Measurements from ENCODE around the gene PKD1L1. TPM values are rescaled to one million over a fixed set of nuclear protein-coding genes. Genes with fewer than 3 reads are reported as not detected.

PKD1L1 gene
- total RNA-seq, 4 donors from 2014 or later, result 0.41 to 37.4 (median 17.5) TPM

GRCh38 chr7:47947355-47947749 lies 914 bp downstream of the PKD1L1 start:
- intact Hi-C loops (cut with DNase I; ENCODE audit: low total_unique reads) (no loop called here), in situ Hi-C loops (cut with MboI; ENCODE audit: low pct_ligation_motif_present in 1 of 4, low pct_unique_long_range_greater_than_20kb in 1 of 4, low sequenced_read_pairs in 3 of 4) (loop anchor here in 2 of 4 donors (10.0 kb wide), 1 partner anchor 167 kb away; no protein-coding TSS in a partner anchor)
- Histone ChIP-seq H3K27ac (no peak overlapping the region), H3K4me1 (peaks cover 0 to 22% (median 8%) of the 10 kb centered on the region in 4 donors), H3K4me3 (no peak overlapping the region), H3K9me3 (no peaks in the 10 kb centered on the region), H3K36me3 (no peaks in the 10 kb centered on the region), H3K27me3 (no peaks in the 10 kb centered on the region)
- TF ChIP-seq CTCF (IDR thresholded peaks at IDR 0.05) (no peak), POLR2A (IDR thresholded peaks at IDR 0.05) (no peak), EP300 (IDR thresholded peaks at IDR 0.05; ENCODE audit: low read depth) (no peak), POLR2AphosphoS5 (IDR thresholded peaks at IDR 0.05) (no peak)
- WGBS, 2 donors (ENCODE audit: low coverage in 1 of 2), result 96 to 100% methylated on average over 1 to 7 of the region's 7 CpGs
- DNase-seq, result no peak

GRCh38 chr7:47946581-47947354 lies 1.5 kb downstream of the PKD1L1 start:
- no peaks in the 10 kb centered on the region for H3K27me3 ChIP-seq
- H3K9me3 ChIP-seq, result no peaks in the 10 kb centered on the region
- no peaks in the 10 kb centered on the region for H3K36me3 ChIP-seq
- H3K27ac ChIP-seq, result no peak overlapping the region
- intact Hi-C loops (cut with DNase I; ENCODE audit: low total_unique reads) (no loop called here), in situ Hi-C loops (cut with MboI; ENCODE audit: low pct_ligation_motif_present in 1 of 4, low pct_unique_long_range_greater_than_20kb in 1 of 4, low sequenced_read_pairs in 3 of 4) (loop anchor here in 2 of 4 donors (10.0 kb wide), 1 partner anchor 168 kb away; no protein-coding TSS in a partner anchor)
- H3K4me1 ChIP-seq, result peaks cover 0 to 26% (median 10%) of the 10 kb centered on the region in 4 donors
- no peak for DNase-seq
- TF ChIP-seq POLR2AphosphoS5 (IDR thresholded peaks at IDR 0.05) (no peak), CTCF (IDR thresholded peaks at IDR 0.05) (no peak), POLR2A (IDR thresholded peaks at IDR 0.05) (no peak), EP300 (IDR thresholded peaks at IDR 0.05; ENCODE audit: low read depth) (no peak)
- H3K4me3 ChIP-seq, result no peak overlapping the region
- WGBS, 2 donors (ENCODE audit: low coverage in 1 of 2), result 89% methylated on average over 7 of the region's 7 CpGs

- Histone ChIP-seq H3K4me3 (no peak overlapping the region), H3K36me3 (no peaks in the 10 kb centered on the region), H3K9me3 (no peaks in the 10 kb centered on the region), H3K4me1 (peaks cover 0 to 27% (median 14%) of the 10 kb centered on the region in 4 donors), H3K27ac (no peak overlapping the region), H3K27me3 (no peaks in the 10 kb centered on the region)
- in situ Hi-C loops (cut with MboI; ENCODE audit: low pct_ligation_motif_present in 1 of 4, low pct_unique_long_range_greater_than_20kb in 1 of 4, low sequenced_read_pairs in 3 of 4) (loop anchor here in 2 of 4 donors (10.0 kb wide), 1 partner anchor 169 kb away; no protein-coding TSS in a partner anchor), intact Hi-C loops (cut with DNase I; ENCODE audit: low total_unique reads) (loop anchor here (2.0 kb wide), 1 partner anchor 165 kb away; no protein-coding TSS in a partner anchor)
- peak; percentile 86 for DNase-seq
- TF ChIP-seq CTCF (IDR thresholded peaks at IDR 0.05) (peak; percentile 77 to 84 (median 81)), POLR2AphosphoS5 (IDR thresholded peaks at IDR 0.05) (no peak), EP300 (IDR thresholded peaks at IDR 0.05; ENCODE audit: low read depth) (no peak), POLR2A (IDR thresholded peaks at IDR 0.05) (no peak)
- 28 to 35% methylated on average over 7 to 8 of the region's 8 CpGs for WGBS, 2 donors (ENCODE audit: low coverage in 1 of 2)
Observed at GRCh38 chr7:47945261-47946015, 2.8 kb downstream of the PKD1L1 start.

Measured in transverse colon (tissue), 4 donors.